GM19023 (cell line): ENCODE measurements around the gene CLIC3.

Experiments
- ATAC-seq: cut with Tn5 transposase; IDR thresholded peaks from one replicate; pipeline ENCODE4 v1.9.1; 2021; ENCODE audit warnings: mild to moderate bottlenecking, moderate library complexity; ENCODE audit not compliant: unreplicated experiment

CLIC3 gene

DNA sequence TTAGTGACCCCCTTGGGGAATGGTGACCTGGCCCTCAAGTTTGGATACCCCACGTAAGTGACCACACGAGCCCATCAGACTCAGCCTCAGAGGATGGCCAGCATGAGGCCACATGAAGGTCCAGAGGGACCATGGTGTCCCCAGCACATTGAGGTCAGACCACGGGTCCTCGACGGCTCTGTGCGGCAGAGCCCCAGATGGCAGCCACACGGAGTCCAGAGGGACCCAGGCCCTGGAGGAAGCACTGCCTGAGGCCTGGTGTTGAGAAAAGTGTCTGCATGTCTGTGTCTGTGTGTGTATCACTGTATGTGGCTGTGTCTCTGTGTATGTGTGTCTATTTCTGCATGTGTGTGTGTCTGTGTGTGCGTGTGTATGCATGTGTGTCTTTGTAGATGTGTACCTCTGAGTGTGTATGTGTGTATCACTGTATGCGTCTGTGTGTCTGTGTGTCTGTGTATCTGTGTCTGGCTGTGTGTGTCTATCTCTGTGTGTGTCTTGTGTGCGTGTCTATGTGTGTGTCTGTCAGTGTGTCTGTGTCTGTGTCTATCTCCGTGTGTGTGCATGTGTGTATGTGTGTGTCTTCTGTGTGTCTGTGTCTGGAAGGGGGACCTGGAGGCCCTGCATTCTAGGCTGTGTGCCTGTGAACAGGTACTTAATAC, 12.6 kb downstream of the CLIC3 start:
- no peak for ATAC-seq

DNA sequence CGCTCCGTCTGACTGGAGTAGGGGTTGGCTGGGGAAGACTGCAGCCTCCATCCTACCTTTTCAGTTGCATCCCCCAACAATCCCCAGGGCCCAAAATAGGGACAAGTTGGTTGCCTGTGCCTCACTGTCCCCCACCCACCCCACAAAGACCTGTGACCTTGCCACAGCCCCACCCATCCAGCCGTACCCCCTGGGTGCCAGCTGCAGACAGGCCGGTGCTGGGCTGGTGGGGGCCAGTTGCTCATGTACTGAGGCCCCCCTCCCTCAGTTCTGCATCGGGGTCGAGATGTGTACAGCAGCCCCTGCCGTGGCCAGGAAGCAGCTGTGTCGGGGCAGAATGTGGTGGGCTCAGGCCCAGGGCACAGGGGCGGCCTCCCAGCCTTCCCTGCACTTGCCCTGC, 13.2 kb downstream of the CLIC3 start:
- no peak for ATAC-seq

DNA sequence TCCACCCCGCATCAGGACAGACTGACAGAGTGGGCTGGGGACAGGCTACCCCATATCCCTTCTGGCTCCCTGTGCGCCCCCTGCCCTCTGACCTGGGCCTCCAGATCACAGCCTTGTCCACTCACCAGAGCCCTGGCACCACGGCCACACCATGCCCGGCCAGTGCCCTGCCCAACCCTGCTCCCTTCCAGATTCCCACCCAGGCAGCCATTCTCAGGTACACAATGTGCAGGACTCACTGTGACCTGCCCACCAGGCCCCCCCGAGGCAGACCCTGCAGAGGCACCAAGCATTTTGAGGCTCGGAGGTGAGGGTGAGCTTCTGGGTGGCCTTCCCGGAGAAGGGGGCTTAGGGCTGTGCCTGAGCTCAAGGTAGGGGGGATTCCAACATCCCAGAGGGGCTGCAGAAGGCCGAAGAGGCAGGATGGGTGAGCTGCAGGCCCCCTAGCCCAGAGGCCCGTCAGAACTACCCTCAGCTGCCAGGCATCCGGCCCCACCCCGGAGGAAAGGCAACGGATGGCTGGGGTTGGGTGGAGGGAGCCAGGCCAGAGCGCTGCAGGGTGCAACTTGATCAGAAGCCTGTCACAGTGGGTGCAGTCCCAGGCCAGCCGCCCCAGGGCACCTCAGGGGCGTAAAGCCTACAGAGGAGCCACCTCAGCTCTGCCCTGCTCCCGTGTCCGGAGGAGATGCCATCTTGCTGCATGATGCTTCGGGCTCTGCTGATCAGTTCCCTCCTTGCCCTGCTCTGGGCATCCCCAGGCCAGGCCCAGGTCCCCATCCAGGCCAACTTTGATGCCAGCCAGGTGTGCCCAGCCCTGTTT, 13.9 kb downstream of the CLIC3 start, which contains the start of gene LCNL1:
Gene LCNL1, plus strand, starts transcription at position 762 of the 820 bp plus-strand sequence. CDS start 594 bp downstream, outside the sequence.
- ATAC-seq = no peak

DNA sequence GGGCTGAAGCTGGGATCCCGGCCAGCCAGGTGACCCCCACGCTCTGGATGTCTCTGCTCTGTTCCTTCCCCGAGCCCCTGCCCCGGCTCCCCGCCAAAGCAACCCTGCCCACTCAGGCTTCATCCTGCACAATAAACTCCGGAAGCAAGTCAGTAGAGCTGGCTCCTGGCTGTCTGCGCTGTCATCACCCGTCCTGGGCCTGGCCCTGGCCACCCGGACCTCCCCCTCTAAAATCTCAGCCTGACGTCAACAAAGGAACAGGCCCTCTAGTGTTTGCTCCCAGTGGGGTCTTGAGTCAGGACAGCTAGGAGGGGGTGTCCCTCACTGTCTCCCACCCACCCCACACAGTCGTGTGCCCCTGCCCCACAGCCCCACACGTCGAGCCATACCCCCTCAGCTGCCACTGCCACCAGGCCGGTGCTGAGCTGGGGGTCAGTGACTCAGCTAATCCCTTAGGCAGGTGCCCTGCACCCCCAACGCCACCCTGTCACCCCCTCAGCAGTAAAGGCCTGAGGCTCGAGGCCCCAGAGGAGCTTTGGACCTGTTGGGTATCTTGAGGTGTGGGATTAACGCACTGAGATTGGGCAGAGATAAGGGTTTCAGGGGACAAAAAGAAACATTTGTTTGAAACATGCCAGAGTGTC, 14.7 kb downstream of the CLIC3 start:
- no peak for ATAC-seq

DNA sequence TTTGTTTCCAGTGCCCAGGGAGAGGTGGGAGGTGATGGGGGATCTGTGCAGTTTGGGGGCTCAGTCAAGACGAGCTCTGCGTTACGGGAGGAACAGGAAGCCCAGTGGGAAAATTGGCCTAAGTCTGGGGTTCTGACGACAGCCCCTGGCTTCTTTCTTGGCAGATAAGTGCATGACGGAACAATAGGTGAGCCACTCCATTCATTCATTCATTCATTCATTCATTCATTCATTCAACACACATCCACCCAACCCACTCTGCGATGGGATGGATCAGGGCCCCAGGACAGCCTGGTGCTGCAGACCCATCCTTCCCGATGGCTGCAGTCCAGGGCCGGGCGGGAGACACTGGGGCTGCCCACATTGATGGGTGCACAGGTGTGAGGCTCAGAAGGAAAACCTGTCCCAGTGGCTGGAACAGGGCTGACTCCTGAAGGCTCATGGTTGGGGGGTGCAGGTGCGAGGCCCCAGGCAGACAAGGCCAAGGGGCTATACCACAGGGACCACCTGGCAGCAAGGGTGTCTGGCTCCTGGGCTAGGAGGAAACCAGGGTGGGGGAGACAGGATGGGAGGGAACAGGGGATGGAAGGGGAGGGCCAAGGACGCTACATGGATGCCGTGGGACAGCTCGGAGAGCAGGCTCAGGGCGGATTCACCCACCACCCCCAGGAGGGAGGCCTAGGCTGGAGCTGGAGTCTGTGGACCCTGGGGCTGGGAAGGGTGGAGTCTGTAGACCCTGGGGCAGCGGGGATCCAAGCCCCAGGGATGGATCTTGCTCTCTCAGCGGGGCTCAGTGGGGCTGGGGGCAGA, 15.5 kb downstream of the CLIC3 start:
- ATAC-seq = no peak

DNA sequence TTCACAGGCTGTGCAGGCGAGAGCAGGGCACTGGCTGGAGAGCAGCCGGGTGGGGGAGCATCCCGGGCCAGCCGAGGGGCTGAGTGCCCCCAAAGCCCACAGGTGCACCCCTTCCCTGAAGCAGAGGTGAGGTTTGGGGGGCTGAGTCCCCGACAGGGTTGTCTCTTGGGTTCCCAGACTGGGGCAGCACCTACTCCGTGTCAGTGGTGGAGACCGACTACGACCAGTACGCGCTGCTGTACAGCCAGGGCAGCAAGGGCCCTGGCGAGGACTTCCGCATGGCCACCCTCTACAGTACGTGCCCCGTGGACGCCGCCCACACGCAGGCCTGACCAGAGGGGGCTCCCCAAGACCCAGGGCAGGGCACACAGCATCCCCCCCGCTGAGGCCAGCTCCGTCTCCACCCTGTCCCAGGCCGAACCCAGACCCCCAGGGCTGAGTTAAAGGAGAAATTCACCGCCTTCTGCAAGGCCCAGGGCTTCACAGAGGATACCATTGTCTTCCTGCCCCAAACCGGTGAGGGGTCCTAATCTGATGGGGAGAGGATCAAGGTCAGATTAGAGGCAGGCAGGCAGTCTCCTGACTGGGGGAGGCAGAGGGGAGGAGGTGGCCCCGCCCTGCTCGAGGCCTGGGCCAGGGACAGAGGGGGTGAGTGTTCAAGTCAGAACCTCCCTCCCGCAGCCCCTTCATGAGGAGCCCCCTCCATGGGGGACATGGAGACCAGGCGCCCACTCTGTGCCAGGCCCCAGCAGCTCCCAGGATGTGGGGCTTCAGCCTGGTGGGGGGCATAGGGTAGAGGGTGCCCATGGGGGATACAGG, 16.4 kb downstream of the CLIC3 start:
- no peak for ATAC-seq

DNA sequence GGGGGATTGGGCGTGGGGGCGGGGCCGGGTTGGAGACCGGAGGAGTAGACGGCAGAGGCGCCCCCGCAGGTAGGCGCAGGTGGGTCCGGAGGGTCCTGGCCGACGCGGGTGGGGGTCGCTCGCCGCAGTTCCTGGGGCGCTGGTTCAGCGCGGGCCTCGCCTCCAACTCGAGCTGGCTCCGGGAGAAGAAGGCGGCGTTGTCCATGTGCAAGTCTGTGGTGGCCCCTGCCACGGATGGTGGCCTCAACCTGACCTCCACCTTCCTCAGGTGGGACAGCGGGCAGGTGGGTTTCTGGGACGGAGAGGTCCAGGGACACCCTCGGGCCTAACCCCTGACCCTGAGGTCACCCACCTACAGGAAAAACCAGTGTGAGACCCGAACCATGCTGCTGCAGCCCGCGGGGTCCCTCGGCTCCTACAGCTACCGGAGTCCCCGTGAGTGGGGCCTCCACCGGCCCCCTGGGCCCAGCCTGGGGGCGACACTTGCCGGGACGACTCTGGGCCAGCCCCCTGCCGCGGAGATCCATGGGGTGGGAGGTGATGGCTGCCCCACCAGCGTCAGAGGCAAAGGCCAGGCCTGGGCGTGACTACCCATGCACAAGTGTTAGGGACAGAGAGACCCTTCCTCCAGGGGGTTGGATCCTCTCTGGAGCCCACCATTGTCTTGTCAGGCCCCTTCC, 17.4 kb downstream of the CLIC3 start:
- no peak for ATAC-seq

DNA sequence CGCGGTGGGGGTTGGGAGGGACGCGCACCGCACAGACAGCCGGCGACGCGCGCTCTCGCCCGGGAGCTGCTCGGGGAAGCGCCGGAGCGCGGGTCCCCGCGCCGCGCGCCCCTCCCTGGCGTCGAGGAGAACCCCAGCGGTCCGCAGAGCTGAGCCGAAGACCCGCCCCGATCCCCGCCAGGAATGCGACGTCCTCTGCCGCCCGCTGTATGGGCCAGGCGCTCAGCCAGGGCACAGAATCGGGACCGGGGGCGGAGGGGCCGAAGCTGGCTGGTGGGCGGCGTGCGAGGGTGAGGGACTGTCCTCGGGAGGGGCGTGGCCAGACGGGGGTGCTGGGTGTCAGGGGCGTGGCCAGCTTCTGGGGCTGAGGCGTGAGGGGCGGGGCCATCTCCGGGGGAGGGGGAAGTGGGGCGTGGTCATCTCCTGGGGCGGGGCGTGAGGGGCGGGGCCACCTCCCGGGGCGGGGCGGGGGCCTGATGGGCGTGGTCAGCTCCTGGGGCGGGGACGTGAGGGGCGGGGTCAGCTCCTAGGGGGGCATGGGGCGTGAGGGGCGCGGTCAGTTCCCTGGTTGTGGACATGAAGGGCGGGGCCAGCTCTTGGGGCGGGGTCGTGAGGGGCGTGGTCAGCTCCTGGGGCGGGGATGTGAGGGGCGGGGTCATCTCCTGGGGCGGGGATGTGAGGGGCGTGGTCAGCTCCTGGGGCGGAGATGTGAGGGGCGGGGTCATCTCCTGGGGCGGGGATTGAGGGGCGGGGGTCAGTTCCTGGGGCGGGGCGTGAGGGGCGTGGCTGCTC, 18.1 kb downstream of the CLIC3 start:
- ATAC-seq = no peak

DNA sequence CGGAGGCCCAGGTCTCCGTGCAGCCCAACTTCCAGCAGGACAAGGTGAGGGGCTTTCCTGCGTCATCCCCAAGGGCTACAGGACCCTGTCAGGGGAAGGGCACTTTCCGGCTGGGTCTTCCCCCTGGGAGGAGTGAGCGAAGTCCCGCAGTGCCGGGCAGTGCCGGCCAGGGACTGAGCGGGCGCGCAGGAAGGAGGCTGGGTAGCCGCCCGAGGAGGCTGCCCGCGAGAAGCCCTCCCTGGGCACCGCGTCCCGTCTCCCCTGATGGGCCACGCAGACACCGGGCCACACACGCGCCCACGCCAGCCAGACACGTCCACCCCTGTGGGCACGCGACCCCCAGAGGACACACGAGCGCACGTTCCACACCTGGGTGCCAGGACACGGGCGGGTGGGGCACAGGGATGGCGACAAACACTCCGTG, 18.7 kb downstream of the CLIC3 start:
- ATAC-seq = no peak

DNA sequence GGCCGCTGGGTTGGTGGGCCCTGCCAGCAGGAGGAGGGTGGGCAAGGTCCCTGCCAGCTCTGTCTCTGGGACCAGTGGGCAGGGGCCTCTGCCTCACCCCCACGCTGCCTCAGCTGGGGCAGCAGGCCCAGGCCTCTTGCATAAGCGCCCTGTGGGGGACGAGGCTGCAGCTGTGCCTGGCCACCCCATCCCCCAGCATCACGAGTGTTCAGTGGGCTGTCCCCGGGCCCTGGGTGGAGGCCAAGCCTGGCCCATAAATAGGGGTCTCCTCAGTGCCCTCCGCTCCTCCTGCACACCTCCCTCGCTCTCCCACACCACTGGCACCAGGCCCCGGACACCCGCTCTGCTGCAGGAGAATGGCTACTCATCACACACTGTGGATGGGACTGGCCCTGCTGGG, 19.1 kb downstream of the CLIC3 start, which contains the start of gene PTGDS:
Gene PTGDS, plus strand, starts transcription at position 282 of the 400 bp plus-strand sequence. Its CDS starts 75 bp downstream, at position 357.
- no peak for ATAC-seq

DNA sequence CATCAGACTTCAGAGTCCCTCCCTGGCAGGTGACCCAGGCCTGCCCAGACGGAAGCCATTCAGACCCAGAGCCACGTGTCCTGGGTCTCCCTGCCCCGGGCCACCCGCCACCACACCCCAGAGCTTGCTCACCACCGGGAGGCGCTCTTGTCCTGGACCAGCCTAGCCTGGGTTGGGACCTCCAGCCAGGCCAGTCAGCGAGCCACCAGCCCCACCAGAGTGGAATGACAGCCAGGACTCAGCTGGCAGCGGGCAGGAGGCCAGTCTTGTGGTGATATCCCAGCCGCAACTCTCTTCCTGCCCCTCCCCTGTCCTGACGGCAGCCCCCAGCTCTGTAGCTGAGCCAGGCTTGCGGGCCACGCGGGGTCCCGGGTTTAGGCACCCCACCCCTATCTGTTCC, 20.7 kb downstream of the CLIC3 start:
- ATAC-seq = no peak

DNA sequence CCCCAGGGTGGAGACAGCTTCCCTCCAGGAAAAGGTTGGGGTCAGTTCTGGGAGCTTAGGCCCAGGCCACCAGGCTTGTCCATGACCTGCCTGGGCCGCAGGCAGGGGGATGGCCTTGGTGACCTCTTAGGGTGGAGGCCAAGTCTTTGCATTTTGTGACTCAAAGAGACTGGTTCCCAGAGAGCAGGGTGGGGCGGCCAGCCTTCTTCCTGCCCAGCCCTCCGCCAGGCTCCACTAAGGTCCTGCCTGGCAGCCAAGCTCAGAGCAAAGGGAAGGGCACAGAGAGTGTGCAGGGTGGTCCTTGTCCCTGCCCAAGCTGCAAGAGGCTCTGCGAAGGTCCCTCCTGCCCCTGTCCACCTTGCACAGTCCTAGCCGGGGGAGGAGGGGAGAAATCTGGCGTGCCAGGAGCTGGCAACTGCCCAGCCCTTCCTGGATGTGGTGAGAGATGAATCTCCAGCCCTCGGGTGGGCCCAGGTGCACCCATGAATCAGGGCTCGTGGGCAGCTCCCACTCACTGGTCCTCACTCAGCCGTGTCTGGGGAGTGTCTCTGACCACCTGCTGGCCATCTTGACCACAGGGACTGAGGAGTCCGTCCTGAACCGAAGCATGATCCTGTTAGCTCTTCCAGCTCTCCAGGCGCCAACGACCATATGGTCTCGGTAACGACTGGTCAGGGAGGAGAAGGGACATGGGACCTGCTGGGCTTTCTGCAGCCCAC, 21.4 kb downstream of the CLIC3 start:
- ATAC-seq = no peak

DNA sequence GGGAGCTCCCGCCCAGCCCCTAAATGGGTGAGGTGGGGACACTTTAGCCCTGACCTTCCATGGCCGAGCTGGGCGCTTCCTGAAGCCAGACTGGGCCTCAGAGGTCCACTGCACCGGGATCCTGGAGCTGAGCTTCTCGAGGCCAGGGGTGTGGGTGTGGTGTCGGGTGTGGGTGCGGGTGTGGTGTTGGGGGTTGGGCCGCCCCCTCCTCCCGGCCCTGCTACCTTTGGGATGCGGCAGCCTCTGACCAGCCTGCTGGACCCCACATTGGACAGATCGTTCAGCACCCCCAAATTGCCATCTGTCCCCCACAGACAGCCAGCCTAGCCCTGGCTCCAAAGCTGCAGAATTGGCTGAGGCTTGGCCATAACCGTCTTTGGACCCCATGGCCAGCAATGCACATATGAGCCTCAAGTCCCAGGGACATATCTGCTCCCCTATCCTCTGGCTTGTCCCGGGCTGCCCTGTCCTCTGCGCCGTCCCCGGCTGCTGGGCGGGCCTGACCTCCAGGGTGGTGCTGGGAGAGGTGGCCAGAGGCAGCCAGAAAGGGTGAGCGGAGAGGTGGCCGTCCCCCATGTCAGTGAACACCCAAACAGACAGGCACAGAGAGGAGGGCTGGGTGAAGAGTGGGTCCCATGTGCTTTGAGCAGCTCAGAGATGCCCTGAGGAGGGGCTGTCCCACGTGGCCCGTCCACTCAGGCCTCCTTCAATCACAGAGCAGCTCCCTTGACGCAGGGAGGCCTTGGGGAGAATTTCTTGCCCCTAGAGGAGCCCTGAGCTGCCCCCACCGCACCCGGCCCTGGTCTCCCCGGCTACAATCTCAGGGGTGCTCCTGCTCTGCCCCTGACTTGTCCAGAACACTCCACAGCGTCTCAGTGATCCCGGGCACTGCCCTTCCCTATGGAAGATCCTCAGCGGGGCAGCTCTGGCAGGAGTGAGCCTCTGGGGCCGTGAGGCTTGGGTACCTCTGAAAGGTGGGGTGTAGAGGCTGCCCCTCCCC, 22.4 kb downstream of the CLIC3 start:
- no peak for ATAC-seq

DNA sequence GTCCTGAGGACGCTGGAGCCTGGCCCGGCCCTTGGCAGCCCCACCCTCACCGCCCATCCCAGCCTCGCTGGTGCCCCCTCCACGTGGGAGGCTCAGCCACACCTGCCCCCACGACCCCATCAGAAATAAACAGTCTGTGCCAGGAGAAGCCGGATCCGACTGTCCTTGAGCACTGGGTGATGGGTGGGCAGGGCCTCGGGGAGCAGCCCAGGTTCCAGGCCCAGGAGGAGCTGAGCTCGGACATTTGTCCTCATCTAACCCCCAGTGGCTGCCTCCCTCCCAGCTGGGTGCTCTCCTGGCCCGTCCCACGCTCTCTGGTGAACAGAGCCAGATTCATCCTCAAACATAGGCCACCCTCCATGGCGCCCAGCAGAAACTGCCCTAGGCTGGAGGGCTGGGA, 23.6 kb downstream of the CLIC3 start:
- no peak for ATAC-seq

DNA sequence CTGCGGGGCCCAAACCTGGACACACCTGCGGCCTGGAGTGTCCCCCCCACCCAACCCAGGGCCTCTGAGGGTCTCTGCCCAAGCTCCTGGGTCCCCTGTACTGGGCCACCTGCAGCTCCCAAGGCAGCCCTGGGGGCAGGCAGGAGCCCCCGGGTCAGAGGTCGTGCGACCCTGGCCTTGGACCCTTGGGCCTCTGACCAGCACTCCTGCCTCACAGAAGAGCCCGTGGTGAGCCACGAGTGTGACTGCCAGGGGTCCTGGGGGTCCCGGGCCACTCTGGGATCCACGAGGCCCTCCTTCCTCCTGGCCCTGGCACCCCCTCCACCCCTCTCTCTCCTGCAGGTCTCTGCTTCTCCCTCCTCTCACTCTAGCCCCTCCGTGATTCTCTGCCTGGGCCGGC, 24.0 kb downstream of the CLIC3 start:
- ATAC-seq = no peak

DNA sequence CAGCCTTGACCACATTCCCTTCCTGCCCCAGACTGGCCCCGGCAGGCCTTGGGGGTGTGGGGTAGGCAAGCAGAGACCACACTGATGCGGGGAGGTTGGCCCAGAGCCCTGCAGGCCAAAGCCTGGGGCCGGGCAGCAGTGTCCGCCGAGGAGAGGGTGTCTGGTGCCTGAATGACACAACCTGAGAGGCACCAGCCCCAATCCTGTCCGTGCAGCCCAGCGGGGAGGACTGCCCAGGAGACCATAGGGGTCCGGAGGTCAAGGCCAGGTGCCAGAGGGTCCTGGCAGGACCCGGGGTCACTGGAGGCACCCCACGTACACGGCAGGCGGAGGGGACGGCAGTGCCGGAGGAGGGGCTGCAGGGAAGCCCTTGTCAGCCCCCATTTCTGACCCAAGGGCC, 24.6 kb downstream of the CLIC3 start:
- ATAC-seq = no peak

DNA sequence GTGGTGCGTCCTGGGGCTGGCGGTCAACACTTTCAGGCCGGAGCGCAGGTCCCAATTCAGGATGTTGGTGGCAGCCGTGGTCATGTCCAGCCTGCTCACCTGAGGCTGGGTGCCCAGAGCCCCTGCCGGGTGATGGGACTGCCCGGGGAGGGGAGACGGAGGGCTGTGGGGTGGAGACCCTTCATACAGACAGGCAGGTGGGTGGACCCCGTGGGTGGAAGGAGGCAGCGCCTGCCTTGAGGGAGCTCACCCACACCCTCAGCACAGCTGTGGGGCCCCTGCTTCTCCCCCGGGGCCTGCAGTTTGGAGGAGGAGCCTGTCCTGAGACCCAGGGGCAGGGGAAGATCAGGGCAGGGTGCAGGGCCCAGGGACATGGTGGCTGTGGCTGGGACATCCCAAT, 26.0 kb downstream of the CLIC3 start:
- ATAC-seq = no peak
